Omental fat pad (tissue), 4 donors: ENCODE measurements around the gene PRDM16. TPM values are rescaled to one million over a fixed set of nuclear protein-coding genes. Genes with fewer than 3 reads are reported as not detected.

Experiments
- ATAC-seq: fragments of 150-250 bp; one replicate; pipeline ENCODE4 v1.9.1; 2016; ENCODE audit warnings: mild to moderate bottlenecking, moderate library complexity; ENCODE audit not compliant: low FRiP score
- DNase-seq: peaks from one replicate; pipeline ENCODE4 v3.0.0-alpha.2; 2019; ENCODE audit warnings: low spot score
- total RNA-seq, 4 donors: library from RNA; depleted of rRNA; stranded (reverse); fragments of >200 nt; gene quantifications; one replicate each; pipeline ENCODE4 v1.1.0, GENCODE V29; 2016
- TF ChIP-seq, protein P1 (sequence below), 3 donors: fragments of 450-650 bp; IDR thresholded peaks; one replicate each; pipeline ENCODE4 v1.5.1; 2016 to 2017; ENCODE audit warnings: antibody characterized with exemption in 3 of 3, mild to moderate bottlenecking in 3 of 3, moderate library complexity in 2 of 3

The PRDM16 gene
- total RNA-seq, 4 donors from 2014 or later: 0.19 to 3.8 (median 1.8) TPM

DNA sequence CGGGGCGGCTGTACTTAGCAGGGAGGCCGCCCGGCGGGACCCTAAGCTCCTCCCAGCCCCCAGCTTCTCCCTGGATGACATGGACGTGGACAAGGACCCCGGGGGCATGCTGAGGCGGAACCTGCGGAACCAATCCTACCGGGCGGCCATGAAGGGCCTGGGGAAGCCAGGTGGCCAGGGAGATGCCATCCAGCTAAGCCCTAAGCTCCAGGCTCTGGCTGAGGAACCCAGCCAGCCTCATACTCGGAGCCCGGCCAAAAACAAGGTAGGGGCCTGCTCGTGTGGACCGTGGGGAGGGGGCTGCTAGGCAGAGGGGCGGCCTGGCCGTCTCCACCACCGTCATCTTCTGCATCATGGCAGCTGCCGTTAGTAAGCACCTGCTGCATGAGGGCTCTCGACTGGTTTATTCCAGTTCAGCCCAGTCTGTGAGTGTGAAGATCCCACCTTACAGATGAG, 394.4 kb downstream of the PRDM16 start:
- ATAC-seq (no peak), DNase-seq (no peak)
- TF ChIP-seq, protein P1, sequence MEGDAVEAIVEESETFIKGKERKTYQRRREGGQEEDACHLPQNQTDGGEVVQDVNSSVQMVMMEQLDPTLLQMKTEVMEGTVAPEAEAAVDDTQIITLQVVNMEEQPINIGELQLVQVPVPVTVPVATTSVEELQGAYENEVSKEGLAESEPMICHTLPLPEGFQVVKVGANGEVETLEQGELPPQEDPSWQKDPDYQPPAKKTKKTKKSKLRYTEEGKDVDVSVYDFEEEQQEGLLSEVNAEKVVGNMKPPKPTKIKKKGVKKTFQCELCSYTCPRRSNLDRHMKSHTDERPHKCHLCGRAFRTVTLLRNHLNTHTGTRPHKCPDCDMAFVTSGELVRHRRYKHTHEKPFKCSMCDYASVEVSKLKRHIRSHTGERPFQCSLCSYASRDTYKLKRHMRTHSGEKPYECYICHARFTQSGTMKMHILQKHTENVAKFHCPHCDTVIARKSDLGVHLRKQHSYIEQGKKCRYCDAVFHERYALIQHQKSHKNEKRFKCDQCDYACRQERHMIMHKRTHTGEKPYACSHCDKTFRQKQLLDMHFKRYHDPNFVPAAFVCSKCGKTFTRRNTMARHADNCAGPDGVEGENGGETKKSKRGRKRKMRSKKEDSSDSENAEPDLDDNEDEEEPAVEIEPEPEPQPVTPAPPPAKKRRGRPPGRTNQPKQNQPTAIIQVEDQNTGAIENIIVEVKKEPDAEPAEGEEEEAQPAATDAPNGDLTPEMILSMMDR (IDR thresholded peaks at IDR 0.05): no peak

DNA sequence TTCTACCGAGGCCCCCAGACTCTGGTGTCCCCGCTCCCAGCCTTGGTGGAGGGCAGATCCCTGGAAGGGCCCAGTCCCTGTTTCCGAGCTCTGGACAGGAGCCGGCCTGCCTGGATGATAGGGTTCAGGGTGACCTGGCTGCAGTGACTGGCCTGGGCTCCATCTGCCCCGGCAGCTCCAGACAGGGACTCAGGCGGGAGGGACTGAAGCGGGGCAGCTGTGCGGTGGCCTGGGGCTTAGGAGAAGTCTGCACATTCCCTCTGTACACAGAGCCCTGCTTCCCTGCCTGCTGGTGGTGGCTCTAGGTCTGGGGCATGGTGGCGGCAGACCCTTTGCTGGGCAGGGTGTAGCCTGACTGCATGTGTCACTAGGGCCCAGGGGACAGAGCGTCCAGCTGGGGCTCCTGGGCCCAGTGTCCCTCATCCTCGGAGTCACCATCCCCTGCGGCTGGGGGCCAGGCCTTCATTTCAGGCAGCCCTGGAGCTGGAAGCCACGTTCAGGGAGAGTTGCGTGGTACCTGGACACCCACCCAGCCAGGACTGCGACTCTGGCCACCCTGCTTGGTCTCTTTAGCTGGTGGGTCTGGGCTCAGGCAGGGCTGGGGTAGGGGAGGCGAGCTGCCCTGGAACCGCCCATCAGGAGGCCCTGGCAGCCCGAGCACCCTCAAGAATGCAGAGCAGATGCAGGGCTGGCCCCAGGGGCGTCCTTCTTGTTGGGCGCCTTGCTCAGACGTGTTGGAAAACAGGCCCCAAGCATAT, 395.1 kb downstream of the PRDM16 start:
- no peak for DNase-seq
- TF ChIP-seq, protein P1 (IDR thresholded peaks at IDR 0.05): no peak
- no peak for ATAC-seq

DNA sequence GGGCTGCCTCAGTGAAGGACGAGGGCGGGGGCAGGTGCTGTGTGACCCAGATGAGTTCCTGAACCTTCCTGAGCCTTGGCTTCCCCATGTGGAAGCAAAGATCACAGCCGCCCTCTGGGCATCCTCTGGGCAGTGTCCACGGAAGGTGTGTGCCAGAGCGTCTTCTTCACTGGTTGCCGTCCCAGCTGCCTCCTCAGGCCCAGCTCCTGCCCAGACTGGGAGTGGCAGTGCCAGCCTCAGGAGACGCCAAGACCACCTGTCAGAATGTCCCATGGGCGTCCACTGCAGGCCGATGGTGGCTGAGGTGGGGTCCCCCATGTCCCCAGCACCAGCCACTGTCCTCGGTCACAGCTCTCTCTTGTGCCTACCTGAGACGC, 395.6 kb downstream of the PRDM16 start:
- no peak for DNase-seq
- TF ChIP-seq, protein P1 (IDR thresholded peaks at IDR 0.05): no peak
- no peak for ATAC-seq

DNA sequence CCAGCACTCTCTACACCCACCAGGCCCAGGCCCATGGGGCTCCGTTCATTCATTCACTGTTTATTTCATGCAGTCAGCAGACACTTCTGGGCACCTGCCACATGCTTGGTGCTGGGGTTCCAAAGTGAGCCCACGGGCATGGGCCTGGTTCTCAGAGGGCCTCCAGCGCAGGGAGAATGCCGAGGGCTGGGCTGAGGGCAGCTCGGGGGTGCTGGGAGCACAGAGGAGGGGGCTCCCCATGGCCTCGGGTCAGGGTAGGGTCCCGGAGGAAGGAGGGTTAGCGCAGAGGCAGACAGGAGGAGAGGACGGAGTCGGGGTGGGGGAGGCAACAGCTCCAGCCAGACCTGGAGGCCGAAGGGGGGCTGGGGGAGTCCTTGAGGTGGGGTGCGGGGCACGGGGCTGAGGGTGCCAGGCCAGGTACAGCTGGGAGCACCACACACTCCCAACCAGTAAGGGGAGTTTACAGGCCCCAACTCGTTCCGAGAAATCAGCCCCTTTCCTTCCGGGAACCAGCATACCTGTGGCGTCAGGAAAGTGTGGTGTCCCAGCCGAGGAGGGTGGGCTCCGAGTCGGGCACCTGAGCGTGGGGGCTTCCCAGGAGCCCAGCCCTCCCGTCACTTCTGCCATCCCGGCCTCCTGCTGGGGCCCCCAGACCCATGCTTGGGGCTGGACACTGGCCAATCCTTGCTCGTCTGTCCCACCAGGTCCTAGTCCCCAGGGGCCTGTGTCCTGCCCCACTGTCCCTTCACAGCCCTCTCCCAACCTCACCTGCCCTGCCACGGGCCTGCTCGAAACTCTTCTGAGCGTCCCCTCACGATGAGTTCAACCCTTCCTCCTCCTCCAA, 396.3 kb downstream of the PRDM16 start:
- ATAC-seq (no peak), DNase-seq (no peak)
- TF ChIP-seq, protein P1 (IDR thresholded peaks at IDR 0.05): no peak

DNA sequence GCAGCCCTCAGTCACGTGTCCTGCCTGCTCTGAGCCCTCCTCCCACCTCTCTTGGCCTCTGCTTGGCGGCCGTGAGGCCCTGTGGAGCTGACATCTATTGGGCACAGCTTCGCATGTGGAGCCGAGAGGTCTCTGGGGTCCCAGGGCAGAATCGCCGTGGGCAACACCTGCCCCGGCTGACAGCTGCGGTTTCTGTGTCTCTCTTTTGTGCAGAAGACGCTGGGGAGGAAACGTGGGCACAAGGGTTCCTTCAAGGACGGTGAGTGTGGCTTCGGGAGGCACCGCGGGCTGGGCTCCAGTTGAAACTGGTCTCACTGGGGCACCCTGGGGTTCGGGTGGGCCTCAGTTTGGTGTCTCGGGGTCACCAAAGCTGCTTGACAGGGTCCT, 396.9 kb downstream of the PRDM16 start:
- DNase-seq: no peak
- TF ChIP-seq, protein P1 (IDR thresholded peaks at IDR 0.05): no peak
- no peak for ATAC-seq

DNA sequence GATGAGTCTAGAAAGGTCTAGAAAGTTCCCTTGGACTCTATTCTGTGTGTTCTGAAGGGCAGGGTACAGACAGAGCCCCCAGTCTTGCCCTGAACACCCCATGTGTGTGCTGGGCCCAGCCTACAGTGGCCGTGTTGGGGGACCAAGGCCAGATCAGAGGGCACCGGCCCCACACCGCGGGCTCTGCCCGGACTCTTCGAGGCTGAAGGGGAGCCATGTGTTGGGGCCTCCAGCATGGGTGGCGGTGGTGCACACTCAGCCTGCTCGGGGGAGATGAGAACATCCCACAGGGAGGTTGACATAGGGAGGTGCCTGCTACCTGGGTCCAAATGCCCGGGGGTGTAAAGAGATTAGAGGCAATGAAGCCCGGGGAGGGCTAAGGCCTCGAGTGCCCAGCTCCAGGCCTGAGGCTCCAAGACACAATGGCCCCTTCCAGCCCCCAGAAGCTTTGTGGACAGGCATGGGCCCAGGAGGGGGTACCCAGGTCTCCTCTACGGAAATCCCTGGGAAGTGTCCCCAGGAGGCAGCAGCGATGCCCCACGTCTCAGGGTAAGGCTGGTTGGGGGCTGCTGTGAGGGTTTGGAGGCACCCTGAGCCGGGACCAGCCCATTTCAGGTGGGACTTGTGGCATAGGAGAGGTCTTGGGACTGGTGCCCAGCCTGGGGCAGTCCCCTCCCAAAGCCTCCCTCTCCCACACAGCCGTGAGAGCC, 397.5 kb downstream of the PRDM16 start:
- ATAC-seq (no peak), DNase-seq (no peak)
- TF ChIP-seq, protein P1 (IDR thresholded peaks at IDR 0.05): no peak
